Vagina (tissue), 2 donors: Measurements from ENCODE around the gene TXNRD3.

Source experiments
- POLR2A ChIP-seq, 2 donors: fragments of 450-650 bp; IDR thresholded peaks; one replicate each; pipeline ENCODE4 v1.6.1; 2017; ENCODE audit warnings: antibody characterized with exemption in 2 of 2, mild to moderate bottlenecking in 2 of 2, moderate library complexity in 2 of 2
- POLR2AphosphoS5 ChIP-seq, 2 donors: sonication (generic); formaldehyde crosslinking; IDR thresholded peaks; one replicate each; pipeline ENCODE4 v1.9.0; 2017; ENCODE audit warnings: antibody characterized with exemption in 2 of 2, mild to moderate bottlenecking in 2 of 2, low read depth in 1 of 2; ENCODE audit not compliant: insufficient read depth in 1 of 2
- TF ChIP-seq, protein P1 (sequence below), 3 experiments: fragments of 450-650 bp in 2 of 3; fragments of 200-600 bp in 1 of 3; sonication (generic) in 1 of 3; IDR thresholded peaks; one replicate each; pipeline ENCODE4 v1.5.1; 2017 to 2019; ENCODE audit warnings: antibody characterized with exemption in 3 of 3, mild to moderate bottlenecking in 2 of 3, moderate library complexity in 2 of 3

DNA sequence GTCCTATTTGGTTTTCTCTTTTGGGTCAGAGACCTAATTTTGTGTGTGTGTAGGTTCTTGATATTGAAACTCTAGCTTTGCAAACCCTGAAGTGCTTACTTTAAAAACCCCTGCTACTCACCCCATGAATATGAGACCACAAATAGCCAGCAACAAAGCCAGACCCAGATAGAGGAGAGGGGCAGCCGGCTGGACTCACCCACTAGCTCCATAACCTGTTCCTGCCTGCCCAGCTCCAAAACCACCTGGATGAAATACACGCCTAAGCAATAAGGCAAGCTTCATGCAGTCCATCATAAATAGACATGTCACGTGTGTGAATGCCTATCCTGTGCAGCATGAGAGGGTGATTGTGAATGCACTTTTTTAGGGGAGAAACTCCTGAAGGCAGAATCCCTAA, 3.7 kb upstream of the TXNRD3 start:
- TF ChIP-seq, protein P1, sequence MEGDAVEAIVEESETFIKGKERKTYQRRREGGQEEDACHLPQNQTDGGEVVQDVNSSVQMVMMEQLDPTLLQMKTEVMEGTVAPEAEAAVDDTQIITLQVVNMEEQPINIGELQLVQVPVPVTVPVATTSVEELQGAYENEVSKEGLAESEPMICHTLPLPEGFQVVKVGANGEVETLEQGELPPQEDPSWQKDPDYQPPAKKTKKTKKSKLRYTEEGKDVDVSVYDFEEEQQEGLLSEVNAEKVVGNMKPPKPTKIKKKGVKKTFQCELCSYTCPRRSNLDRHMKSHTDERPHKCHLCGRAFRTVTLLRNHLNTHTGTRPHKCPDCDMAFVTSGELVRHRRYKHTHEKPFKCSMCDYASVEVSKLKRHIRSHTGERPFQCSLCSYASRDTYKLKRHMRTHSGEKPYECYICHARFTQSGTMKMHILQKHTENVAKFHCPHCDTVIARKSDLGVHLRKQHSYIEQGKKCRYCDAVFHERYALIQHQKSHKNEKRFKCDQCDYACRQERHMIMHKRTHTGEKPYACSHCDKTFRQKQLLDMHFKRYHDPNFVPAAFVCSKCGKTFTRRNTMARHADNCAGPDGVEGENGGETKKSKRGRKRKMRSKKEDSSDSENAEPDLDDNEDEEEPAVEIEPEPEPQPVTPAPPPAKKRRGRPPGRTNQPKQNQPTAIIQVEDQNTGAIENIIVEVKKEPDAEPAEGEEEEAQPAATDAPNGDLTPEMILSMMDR (IDR thresholded peaks at IDR 0.05) = no peak
- TF ChIP-seq POLR2A (IDR thresholded peaks at IDR 0.05) (no peak), POLR2AphosphoS5 (IDR thresholded peaks at IDR 0.05; ENCODE audit: insufficient read depth in 1 of 2, low read depth in 1 of 2) (no peak)
